ENCODE data around the gene MOV10L1. TPM values are rescaled to one million over a fixed set of nuclear protein-coding genes. Genes with fewer than 3 reads are reported as not detected.
"Not testable (repeated sequence)": the region's sequence is repeated elsewhere in the genome, so short reads cannot be mapped to it uniquely, and the experiment has no call there.

MOV10L1 gene
- total RNA-seq, 2 donors from 2014 or later = 0.27 to 0.50 TPM

- H3K4me1 ChIP-seq = peaks cover 7% of the 10 kb centered on the region
- no peaks in the 10 kb centered on the region for H3K9me3 ChIP-seq
- peak overlapping the region; percentile 91 for H3K4me3 ChIP-seq
- intact Hi-C loops (cut with DNase I) = no loop called here
- H3K27me3 ChIP-seq = no peaks in the 10 kb centered on the region
- H3K27ac ChIP-seq = no peak overlapping the region
- no peak for TF ChIP-seq CTCF (IDR thresholded peaks at IDR 0.05)
- peak overlapping the region; percentile 82 to 83 for H3K9ac ChIP-seq (ENCODE audit: low read depth in 2 of 2, low read length in 2 of 2)
- H3K36me3 ChIP-seq = no peaks in the 10 kb centered on the region
- DNase-seq = no peak
These were observed 112.4 kb downstream of the MOV10L1 start for GRCh38 chr22:50202130-50202666.

GRCh38 chr22:50203288-50203687 lies 113.5 kb downstream of the MOV10L1 start:
- no peak overlapping the region for H3K27ac ChIP-seq
- no peak for DNase-seq
- intact Hi-C loops (cut with DNase I) = no loop called here
- no peaks in the 10 kb centered on the region for H3K36me3 ChIP-seq
- H3K9me3 ChIP-seq = no peaks in the 10 kb centered on the region
- no peaks in the 10 kb centered on the region for H3K27me3 ChIP-seq
- peaks cover 7% of the 10 kb centered on the region for H3K4me1 ChIP-seq
- no peak for TF ChIP-seq CTCF (IDR thresholded peaks at IDR 0.05)
- H3K4me3 ChIP-seq = no peak overlapping the region
- no peak overlapping the region for H3K9ac ChIP-seq (ENCODE audit: low read depth in 2 of 2, low read length in 2 of 2)

DNA sequence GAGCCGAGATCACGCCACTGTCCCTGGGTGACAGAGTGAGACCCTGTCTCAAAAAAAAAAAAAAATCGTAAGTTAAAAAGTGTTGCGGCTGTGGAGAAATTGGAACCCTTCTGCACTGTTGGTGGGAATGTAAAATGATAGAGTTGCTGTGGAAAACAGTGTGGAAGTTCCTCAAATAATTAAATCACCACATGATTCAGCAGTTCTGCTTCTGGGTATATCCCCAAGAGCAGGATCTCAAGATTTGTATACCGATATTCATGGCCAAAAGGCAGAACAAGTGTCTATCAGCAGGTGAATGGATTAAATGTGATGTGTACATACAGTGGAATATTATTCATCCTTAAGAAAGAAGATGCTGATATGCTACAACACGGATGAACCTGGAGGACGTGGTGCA lies 114.8 kb downstream of the MOV10L1 start:
- no peak overlapping the region for H3K9ac ChIP-seq (ENCODE audit: low read depth in 2 of 2, low read length in 2 of 2)
- no peak overlapping the region for H3K27ac ChIP-seq
- H3K36me3 ChIP-seq = no peaks in the 10 kb centered on the region
- DNase-seq = no peak
- no peaks in the 10 kb centered on the region for H3K27me3 ChIP-seq
- peaks cover 7% of the 10 kb centered on the region for H3K4me1 ChIP-seq
- H3K4me3 ChIP-seq = no peak overlapping the region
- TF ChIP-seq CTCF (IDR thresholded peaks at IDR 0.05) = no peak
- intact Hi-C loops (cut with DNase I) = no loop called here
- no peaks in the 10 kb centered on the region for H3K9me3 ChIP-seq

GRCh38 chr22:50204998-50205397 lies 115.2 kb downstream of the MOV10L1 start:
- H3K27me3 ChIP-seq; intact Hi-C loops (cut with DNase I); H3K9me3 ChIP-seq; H3K36me3 ChIP-seq; H3K4me3 ChIP-seq; H3K9ac ChIP-seq (ENCODE audit: low read depth in 2 of 2, low read length in 2 of 2); H3K27ac ChIP-seq; DNase-seq; H3K4me1 ChIP-seq: not testable (repeated sequence)

- intact Hi-C loops (cut with DNase I) = no loop called here
- Histone ChIP-seq H3K27me3 (no peaks in the 10 kb centered on the region), H3K9ac (ENCODE audit: low read depth in 2 of 2, low read length in 2 of 2) (no peak overlapping the region), H3K4me3 (no peak overlapping the region), H3K36me3 (peaks cover 5% of the 10 kb centered on the region), H3K4me1 (peaks cover 7% of the 10 kb centered on the region), H3K9me3 (no peaks in the 10 kb centered on the region), H3K27ac (no peak overlapping the region)
- no peak for DNase-seq
- TF ChIP-seq CTCF (IDR thresholded peaks at IDR 0.05) = no peak
These were observed 116.2 kb downstream of the MOV10L1 start for GRCh38 chr22:50205781-50206569.

- no peak overlapping the region for H3K9ac ChIP-seq (ENCODE audit: low read depth in 2 of 2, low read length in 2 of 2)
- intact Hi-C loops (cut with DNase I) = no loop called here
- H3K4me1 ChIP-seq = peaks cover 7% of the 10 kb centered on the region
- no peaks in the 10 kb centered on the region for H3K9me3 ChIP-seq
- H3K27ac ChIP-seq = no peak overlapping the region
- DNase-seq = no peak
- no peaks in the 10 kb centered on the region for H3K27me3 ChIP-seq
- no peak for TF ChIP-seq CTCF (IDR thresholded peaks at IDR 0.05)
- H3K4me3 ChIP-seq = no peak overlapping the region
- peaks cover 5% of the 10 kb centered on the region for H3K36me3 ChIP-seq
These were observed 116.8 kb downstream of the MOV10L1 start for GRCh38 chr22:50206599-50206998.

Data from colonic mucosa (tissue), 4 donors.